Dermis blood vessel endothelial cell (primary cell): Measurements from ENCODE around the gene FCSK. TPM values are rescaled to one million over a fixed set of nuclear protein-coding genes. Genes with fewer than 3 reads are reported as not detected.
"Not testable (repeated sequence)": the region's sequence is repeated elsewhere in the genome, so short reads cannot be mapped to it uniquely, and the experiment has no call there.

Source experiments
- DNase-seq: peaks from one replicate; pipeline ENCODE4 v3.0.0; 2010
- total RNA-seq: library from RNA; depleted of rRNA; stranded (reverse); fragments of >200 nt; gene quantifications from 2 replicates; pipeline ENCODE4 v1.2.3, GENCODE V29; 2014

The FCSK gene
- total RNA-seq, 1 donor from 2014 or later = 19.9 TPM

GRCh38 chr16:70432356-70432722, 22.1 kb upstream of the FCSK start:
- peak; percentile 27 for DNase-seq

DNA sequence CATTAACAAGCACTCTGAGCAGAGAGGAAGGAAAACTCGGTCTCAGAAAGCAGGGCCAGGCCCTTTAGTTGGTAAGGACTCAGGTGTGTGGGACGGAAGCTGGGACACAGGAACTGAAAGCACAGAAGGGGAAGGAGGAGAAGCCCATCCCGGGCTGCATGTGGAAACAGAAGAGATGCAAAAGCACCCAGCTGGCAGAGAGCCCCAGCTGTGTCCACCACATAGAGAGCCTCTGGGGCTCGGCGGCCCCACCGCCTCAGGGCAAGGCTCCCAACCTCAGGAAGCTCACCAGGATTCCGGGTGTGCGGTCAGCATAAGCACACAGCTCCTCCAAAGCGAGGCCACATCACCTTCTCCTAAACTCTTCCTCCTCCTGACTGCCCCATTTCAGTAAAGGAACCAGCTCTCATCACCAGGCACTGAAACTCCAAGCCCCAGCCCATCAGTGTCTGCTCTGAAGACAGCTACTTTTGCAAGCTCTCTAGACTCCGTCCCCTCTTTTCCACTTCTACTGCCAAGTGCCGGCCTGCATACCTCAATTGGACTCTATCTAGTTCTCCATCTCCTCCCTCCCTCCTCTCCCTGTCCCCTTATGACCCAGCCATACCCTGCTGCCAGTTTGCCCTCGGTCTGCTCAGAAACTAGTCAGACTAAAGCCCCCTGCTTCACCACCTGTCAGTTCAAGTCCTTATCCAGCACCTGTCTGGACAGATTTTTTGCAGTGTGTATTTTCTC, 21.5 kb upstream of the FCSK start:
- DNase-seq = peak; percentile 28

- peak; percentile 88 for DNase-seq
Measured at GRCh38 chr16:70433458-70434103, 20.8 kb upstream of the FCSK start.

DNA sequence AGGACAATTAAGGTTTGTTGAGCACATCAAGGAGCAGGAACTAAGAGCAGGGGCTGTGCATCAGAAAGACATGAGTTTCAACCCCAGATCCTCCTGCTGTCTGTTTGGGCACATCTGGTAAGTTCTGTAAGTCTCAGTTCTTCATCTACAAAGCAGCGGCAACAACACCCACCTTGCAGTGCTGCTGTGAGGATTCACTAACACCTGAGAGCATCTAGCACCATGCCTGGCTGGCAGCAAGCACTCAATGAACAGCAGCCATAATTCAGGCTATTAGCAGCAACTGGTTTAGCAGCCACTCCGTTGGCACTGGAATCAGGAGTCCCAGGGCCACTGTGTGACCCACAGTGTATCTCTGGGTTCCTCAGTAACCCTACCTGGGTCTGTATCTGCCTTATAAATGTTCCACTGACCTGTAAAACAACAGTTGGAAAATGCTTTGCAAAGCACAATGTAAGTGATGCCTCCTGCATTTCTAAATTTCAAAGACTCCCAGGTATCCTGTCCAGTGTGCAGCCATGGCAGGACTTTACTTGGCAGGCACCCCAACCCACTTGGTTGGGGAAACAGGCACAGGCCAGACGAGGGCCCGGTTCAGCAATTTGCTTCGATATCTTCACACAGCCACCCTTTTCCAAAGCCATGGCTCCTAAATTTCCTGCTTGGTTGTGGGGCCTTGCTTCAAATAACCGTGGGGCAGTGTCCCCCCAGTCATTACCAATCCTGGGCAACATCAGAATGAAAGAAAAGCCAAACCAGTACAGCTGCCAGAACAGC, 19.7 kb upstream of the FCSK start:
- no peak for DNase-seq

DNA sequence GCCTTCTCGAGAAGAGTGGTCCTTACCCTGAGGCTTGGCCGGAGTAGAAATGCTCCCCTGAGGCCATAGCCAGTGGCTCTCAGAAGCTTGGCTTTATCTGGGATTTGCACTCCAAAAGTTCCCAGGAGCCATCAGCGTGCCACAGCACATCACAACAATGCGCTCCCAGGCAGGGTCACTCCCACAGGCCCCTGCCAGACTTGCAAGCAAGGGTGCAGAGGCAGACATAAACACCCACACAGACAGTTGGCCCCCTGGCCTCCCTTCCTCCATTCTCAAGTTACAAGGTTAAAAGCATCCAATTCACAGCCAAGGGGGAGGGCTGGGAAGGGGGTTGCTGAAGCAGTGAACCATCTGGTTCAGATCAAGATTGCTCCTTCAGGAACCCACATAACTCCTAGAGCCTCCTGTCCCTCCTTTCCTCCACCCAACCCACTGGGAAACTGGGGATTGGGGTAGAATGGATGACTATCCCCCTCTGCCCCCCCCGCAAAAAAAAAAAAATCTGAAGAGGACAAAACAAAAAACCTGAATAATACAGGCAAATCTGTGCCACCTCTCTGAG, 17.3 kb upstream of the FCSK start:
- DNase-seq = peak; percentile 62

DNA sequence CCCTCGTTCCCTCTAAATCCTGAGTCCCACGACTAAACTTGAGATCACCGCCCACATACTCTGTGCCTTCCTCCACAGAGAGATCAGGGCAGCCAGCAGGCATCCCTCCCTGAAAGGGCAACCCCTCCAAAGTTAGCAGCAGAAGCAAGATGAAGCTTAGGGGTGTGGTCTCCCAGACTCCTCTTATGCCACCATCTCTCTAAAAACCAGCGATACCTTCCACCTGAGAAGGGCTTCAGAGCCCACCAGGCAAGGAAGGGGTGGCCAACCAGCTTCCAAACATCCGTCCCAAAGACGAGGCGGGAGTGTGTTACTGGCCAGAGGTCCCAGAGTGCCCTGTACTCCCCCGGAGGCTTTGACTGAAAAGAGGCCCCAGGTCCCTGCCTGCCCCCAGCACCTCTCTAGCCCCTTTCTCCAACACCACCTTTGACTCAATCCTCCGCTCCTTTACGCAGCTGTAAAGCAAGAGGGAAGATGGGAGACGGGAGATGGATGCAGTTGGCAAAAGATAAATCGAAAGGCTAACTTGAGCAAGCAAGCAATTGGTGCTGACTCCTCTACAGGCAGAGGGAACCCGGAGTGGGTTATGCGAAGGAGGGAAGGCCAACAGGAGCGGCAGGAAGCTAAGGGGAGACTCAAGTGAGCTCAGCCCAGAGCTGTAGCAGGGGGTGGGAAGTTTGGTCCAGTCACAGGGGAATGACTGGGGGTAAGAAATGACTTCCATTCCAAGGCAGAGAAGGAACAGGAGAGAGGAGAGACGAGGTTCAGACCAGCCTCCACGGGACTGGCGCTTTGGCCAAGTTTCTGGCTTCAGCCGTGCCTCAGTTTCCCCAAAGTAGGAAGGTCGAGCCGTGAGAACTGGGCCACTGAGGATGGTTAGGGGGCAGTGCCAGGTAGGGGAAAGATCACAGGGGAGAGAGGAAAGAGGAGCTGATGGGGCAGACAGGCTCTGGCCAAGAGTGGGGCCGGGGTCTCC, 16.5 kb upstream of the FCSK start:
- peak; percentile 49 for DNase-seq

GRCh38 chr16:70438585-70438968, 15.8 kb upstream of the FCSK start:
- peak; percentile 44 for DNase-seq

DNA sequence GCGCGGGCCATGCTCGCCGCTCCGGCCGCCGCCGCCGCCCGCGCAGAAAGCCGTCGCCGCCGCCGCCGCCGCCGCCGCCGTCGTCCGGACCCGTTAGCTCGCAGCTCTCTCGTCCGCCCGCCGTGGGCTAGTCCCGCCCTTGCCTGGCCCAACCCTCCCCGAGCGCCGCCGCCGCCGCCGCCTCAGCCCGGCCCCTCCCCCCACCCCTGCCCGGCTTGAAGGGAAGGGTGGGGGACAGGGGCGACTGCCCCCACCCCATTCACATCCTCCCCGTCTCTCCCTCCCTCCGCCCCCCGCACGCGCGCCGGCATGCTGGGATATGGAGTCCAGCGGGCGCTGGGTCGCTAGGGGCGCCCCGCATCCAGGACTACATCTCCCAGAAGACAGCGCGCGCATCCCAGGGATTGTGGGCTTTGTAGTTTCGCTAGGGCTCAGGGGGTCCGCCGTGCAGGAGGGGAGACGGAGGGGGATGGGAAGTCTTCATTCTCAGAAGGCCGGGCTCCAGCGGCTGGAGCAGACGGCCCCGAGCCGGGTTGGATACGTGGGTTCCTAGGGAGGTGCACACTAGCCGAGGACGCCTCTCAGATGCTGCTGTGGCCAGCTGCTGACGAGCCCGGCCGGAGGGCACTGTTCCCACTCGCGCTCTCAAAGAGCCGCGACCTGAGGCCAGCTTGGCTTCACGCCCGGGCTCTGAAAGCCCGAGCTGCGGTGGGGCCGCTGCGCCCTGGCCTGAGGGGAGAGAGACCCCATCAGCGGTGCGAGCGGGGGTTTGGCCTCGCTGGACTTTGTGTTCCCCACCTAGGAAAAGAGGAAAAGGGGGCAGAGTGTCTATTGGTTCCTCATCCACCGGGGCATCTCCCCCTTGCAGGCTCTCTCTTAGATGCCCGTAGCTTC, 15.2 kb upstream of the FCSK start, which contains the start of gene ST3GAL2:
Gene ST3GAL2 (minus strand): TSS at position 132 of the 894 bp plus-strand sequence. CDS start 40,570 bp downstream, outside the sequence.
- DNase-seq = peak; percentile 95

DNA sequence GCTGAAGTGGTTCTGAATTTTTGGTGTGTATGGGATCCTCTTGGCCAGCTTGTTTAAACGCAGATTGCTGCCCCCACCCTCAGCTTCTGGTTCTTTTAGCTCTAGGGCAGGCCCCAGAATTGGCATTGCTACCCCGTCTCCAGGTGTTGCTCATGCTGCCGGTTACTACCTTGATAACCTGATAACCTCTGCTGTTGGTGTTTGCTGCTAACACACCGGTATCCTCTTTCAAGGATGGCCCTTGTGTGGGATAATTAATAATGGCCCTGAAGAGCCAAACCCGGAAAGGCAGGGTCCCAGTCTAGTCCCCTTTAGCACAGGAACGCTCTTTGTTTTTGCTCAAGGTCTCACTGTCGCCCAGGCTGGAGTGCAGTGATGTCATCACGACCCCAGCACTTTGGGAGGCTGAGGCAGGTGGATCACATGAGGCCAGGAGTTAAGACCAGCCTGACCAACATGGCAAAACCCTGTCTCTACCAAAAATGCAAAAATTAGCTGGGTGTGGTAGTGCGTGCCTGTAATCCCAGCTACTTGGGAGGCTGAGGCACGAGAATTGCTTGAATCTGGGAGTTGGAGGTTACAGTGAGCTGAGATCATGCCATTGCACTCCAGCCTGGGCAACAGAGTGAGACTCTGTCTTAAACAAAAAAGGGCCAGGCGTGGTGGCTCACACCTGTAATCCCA, 14.2 kb upstream of the FCSK start:
- no peak for DNase-seq

- DNase-seq = no peak
Measured at GRCh38 chr16:70441406-70441990, 12.9 kb upstream of the FCSK start.

DNA sequence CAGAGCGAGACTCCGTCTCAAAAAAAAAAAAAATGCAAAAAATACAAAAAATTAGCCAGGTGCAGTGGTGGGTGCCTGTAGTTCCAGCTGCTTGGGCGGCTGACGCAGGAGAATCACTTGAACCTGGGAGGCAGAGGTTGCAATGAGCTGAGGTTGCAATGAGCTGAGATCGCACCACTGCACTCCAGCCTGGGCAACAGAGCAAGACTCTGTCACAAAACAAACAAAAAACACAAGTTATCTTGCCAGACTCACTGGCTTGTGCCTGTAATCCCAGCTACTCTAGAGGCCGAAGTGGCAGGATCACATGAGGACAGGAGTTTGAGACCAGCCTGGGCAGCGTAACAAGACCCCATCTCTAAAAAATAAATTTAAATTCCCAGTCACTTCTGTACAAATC, 12.1 kb upstream of the FCSK start:
- DNase-seq = no peak

GRCh38 chr16:70444249-70445063, 9.9 kb upstream of the FCSK start:
- DNase-seq = no peak

DNA sequence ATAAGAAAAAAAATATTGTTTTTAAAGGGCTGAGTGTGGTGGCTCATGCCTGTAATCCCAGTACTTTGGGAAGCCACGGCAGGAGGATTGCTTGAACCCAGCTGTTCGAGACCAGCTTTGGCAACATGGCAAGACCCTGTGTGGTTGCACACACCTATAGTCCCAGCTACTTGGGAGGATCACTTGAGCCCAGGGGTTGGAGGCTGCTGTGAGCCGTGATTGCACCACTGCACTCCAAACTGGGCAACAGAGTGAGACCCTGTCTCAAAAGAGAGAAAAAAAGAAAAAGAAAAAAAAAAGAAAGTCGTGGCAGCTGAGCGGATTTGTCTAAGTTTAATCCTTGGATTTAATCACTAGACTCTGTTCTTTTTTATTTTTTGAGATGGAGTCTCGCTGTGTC, 6.3 kb upstream of the FCSK start:
- DNase-seq = no peak

DNA sequence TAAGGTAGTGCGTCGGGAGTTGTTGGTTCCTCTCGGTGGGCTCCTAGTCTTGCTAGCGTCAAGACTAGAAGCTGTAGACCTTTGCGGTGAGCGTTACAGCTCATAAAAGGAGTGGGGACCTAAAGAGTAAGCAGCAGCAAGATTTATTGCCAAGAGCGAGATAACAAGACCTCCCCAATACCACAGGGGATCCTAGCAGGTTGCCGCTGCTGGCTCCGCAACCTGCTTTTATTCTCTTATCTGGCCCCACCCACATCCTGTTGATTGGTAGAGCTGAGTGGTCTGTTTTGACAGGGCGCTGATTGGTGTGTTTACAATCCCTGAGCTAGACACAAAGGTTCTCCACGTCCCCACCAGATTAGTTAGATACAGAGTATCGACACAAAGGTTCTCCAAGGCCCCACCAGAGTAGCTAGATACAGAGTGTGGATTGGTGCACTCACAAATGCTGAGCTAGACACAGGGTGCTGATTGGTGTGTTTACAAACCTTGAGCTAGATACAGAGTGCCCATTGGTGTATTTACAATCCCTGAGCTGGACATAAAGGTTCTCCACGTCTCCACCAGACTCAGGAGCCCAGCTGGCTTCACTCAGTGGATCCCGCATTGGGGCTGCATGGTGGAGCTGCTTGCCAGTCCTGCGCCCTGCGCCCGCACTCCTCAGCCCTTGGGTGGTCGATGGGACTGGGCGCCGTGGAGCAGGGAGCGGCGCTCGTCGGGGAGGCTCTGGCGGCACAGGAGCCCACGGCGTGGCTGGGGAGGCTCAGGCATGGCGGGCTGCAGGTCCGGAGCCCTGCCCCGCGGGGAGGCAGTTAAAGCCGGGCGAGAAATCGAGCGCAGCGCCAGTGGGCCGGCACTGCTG, 4.0 kb upstream of the FCSK start:
- DNase-seq = not testable (repeated sequence)

DNA sequence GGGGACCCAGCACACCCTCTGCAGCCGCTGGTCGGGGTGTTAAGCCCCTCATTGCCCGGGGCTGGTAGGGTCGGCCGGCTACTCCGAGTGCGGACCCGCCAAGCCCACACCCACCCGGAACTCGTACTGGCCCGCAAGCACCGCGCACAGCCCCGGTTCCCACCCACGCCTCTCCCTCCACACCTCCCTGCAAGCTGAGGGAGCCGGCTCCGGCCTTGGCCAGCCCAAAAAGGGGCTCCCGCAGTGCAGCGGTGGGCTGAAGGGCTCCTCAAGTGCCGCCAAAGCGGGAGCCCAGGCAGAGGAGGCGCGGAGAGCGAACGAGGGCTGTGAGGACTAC, 3.4 kb upstream of the FCSK start:
- DNase-seq = not testable (repeated sequence)

DNA sequence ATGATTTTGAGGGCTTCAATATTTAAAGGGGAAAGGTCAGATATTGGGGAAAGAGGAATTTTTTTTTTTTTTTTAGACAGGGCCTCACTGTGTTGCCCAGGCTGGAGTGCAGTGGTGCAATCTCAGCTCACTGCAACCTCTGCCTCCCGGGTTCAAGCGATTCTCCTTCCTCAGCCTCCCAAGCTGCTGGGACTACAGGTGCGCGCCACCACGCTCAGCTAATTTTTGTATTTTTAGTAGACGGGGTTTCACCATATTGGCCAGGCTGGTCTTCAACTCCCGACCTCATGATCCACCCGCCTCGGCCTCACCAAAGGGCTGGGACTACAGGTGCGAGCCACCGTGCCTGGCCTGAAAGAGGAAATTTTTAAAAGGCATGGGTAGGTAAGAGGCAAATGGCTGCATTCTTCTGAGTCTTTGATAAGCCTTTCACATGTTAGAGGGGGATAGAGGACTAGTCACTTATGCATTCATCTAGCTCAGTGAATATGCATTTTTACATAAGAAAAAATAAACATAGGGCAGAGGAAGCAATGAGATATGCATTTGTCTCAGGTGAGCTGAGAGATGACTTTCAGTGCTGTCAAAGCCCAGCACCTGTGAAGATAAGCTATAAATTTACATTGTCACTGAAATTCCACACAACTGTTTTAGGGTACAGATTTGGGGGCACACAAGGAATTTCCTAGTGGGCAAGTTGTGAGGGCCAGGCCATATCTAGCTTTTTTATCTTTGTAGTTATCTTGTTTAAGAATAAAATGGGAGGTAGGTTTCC, 1.1 kb upstream of the FCSK start:
- DNase-seq = no peak

GRCh38 chr16:70453892-70454221, 538 bp upstream of the FCSK start:
- DNase-seq = peak; percentile 69
